Peyer's patch (tissue), 4 donors: Measurements from ENCODE around the gene TEX53. TPM values are rescaled to one million over a fixed set of nuclear protein-coding genes. Genes with fewer than 3 reads are reported as not detected.

ENCODE experiments used
- DNase-seq, 3 donors: peaks; one replicate each; pipeline ENCODE4 v3.0.0-alpha.2; 2017 to 2019
- H3K27ac ChIP-seq, 4 donors: fragments of 200-600 bp; sonication (generic); one replicate each; pipeline ENCODE4 v1.5.1; 2016 to 2019
- H3K27me3 ChIP-seq, 2 donors: fragments of 200-600 bp; sonication (generic); one replicate each; pipeline ENCODE4 v1.5.1; 2019
- H3K36me3 ChIP-seq, 3 donors: fragments of 200-600 bp; sonication (generic); one replicate each; pipeline ENCODE4 v1.5.1; 2016 to 2019
- H3K4me1 ChIP-seq, 4 donors: fragments of 200-600 bp; sonication (generic); one replicate each; pipeline ENCODE4 v1.5.1; 2016 to 2019
- H3K4me3 ChIP-seq, 4 donors: fragments of 200-600 bp; sonication (generic); 1 replicate in 3 of 4; 2 replicates in 1 of 4; pipeline ENCODE4 v1.5.1; 2016 to 2019; ENCODE audit warnings: mild to moderate bottlenecking in 1 of 4
- H3K9me3 ChIP-seq, 4 donors: fragments of 200-600 bp; sonication (generic); one replicate each; pipeline ENCODE4 v1.5.1; 2016 to 2019; ENCODE audit warnings: mild to moderate bottlenecking in 1 of 4
- CTCF ChIP-seq, 6 experiments: fragments of 450-650 bp in 4 of 6; fragments of 200-600 bp in 2 of 6; sonication (generic) in 1 of 6; IDR thresholded peaks; one replicate each; pipeline ENCODE4 v1.5.1; 2017 to 2019; ENCODE audit warnings: antibody characterized with exemption in 6 of 6, mild to moderate bottlenecking in 3 of 6, moderate library complexity in 1 of 6
- POLR2A ChIP-seq, 2 donors: fragments of 450-650 bp; IDR thresholded peaks; one replicate each; pipeline ENCODE4 v1.5.1; 2017; ENCODE audit warnings: antibody characterized with exemption in 2 of 2, mild to moderate bottlenecking in 2 of 2, moderate library complexity in 2 of 2
- total RNA-seq, 4 donors: library from RNA; depleted of rRNA; stranded (reverse); fragments of >200 nt; gene quantifications; one replicate each; pipeline ENCODE4 v1.1.0, GENCODE V29; 2016

The TEX53 gene
- total RNA-seq, 4 donors from 2014 or later = not detected

- TF ChIP-seq CTCF (IDR thresholded peaks at IDR 0.05) = no peak
- TF ChIP-seq POLR2A (IDR thresholded peaks at IDR 0.05) = no peak
- no peaks in the 10 kb centered on the region for H3K27me3 ChIP-seq
- no peak for DNase-seq
Measured at GRCh38 chr9:114687034-114687433, 29.4 kb upstream of the TEX53 start.

GRCh38 chr9:114685951-114686350 is 28.3 kb upstream of the TEX53 start:
- no peaks in the 10 kb centered on the region for H3K27me3 ChIP-seq
- H3K27ac ChIP-seq = no peak overlapping the region
- DNase-seq = no peak
- no peaks in the 10 kb centered on the region for H3K36me3 ChIP-seq
- no peak for TF ChIP-seq CTCF (IDR thresholded peaks at IDR 0.05)
- no peak for TF ChIP-seq POLR2A (IDR thresholded peaks at IDR 0.05)
- peaks cover 0 to 6% (median 3%) of the 10 kb centered on the region in 4 donors for H3K4me1 ChIP-seq
- H3K4me3 ChIP-seq = no peak overlapping the region
- H3K9me3 ChIP-seq = no peaks in the 10 kb centered on the region

More at GRCh38 chr9:114687034-114687433, 29.4 kb upstream of the TEX53 start:
- Histone ChIP-seq H3K4me3 (no peak overlapping the region), H3K4me1 (peaks cover 0 to 1% (median under 1%) of the 10 kb centered on the region in 4 donors), H3K36me3 (no peaks in the 10 kb centered on the region), H3K9me3 (no peaks in the 10 kb centered on the region), H3K27ac (no peak overlapping the region)

GRCh38 chr9:114684036-114684435 is 26.4 kb upstream of the TEX53 start:
- DNase-seq = no peak
- H3K4me1 ChIP-seq = peaks cover 0 to 6% (median 3%) of the 10 kb centered on the region in 4 donors
- TF ChIP-seq POLR2A (IDR thresholded peaks at IDR 0.05) (no peak), CTCF (IDR thresholded peaks at IDR 0.05) (no peak)
- no peak overlapping the region for H3K4me3 ChIP-seq
- no peaks in the 10 kb centered on the region for H3K27me3 ChIP-seq
- H3K27ac ChIP-seq = no peak overlapping the region
- H3K36me3 ChIP-seq = no peaks in the 10 kb centered on the region
- H3K9me3 ChIP-seq = no peaks in the 10 kb centered on the region

- no peak overlapping the region for H3K4me3 ChIP-seq
- no peaks in the 10 kb centered on the region for H3K36me3 ChIP-seq
- no peaks in the 10 kb centered on the region for H3K9me3 ChIP-seq
- no peaks in the 10 kb centered on the region for H3K27me3 ChIP-seq
- peaks cover 0 to 6% (median 3%) of the 10 kb centered on the region in 4 donors for H3K4me1 ChIP-seq
- no peak overlapping the region for H3K27ac ChIP-seq
- TF ChIP-seq CTCF (IDR thresholded peaks at IDR 0.05) = no peak
- no peak for TF ChIP-seq POLR2A (IDR thresholded peaks at IDR 0.05)
- no peak for DNase-seq
Measured at GRCh38 chr9:114682846-114683245, 25.2 kb upstream of the TEX53 start.

GRCh38 chr9:114681594-114682332 is 24.2 kb upstream of the TEX53 start, which contains the start of gene TEX48:
Gene TEX48, minus strand, starts transcription at chr9:114682192. Its CDS starts 10,469 bp downstream, at chr9:114671723.
- Histone ChIP-seq H3K36me3 (no peaks in the 10 kb centered on the region), H3K27me3 (no peaks in the 10 kb centered on the region), H3K9me3 (no peaks in the 10 kb centered on the region), H3K4me3 (no peak within 1 kb of the TSS), H3K4me1 (peaks cover 0 to 6% (median 3%) of the 10 kb centered on the region in 4 donors), H3K27ac (no peak within 1 kb of the TSS)
- DNase-seq = peak; percentile 65 to 89 (median 67)
- no peak for TF ChIP-seq POLR2A (IDR thresholded peaks at IDR 0.05)
- TF ChIP-seq CTCF (IDR thresholded peaks at IDR 0.05) = peak; percentile 42 to 86 (median 76)
